SK-N-SH (cell line): ENCODE measurements around the gene GIT2.

Source experiments
- CHD2 ChIP-seq: fragments of 150-350 bp; IDR thresholded peaks from 2 replicates; pipeline ENCODE4 v1.6.1; 2018; ENCODE audit warnings: low read length; ENCODE audit not compliant: partially characterized antibody
- CTCF ChIP-seq: fragments of 200-600 bp; sonication (generic); IDR thresholded peaks from 2 replicates; pipeline ENCODE4 v1.6.1; 2017; ENCODE audit warnings: antibody characterized with exemption, mild to moderate bottlenecking, moderate library complexity
- EP300 ChIP-seq, 2 experiments: IDR thresholded peaks; 2 replicates each; pipeline versions ENCODE4 v1.4.0 to v1.6.1; 2012; ENCODE audit warnings: borderline replicate concordance in 1 of 2, low read depth in 1 of 2, low read length in 1 of 2
- EZH2phosphoT487 ChIP-seq: fragments of 200-600 bp; sonication (generic); IDR thresholded peaks from 2 replicates; pipeline ENCODE4 v1.6.1; 2017; ENCODE audit warnings: low read depth, mixed run types, mild to moderate bottlenecking, antibody characterized with exemption, moderate library complexity, borderline replicate concordance
- MEF2A ChIP-seq: IDR thresholded peaks from 2 replicates; pipeline ENCODE4 v1.4.0; 2012; ENCODE audit warnings: low read depth, borderline replicate concordance
- POLR2AphosphoS5 ChIP-seq: IDR thresholded peaks from 2 replicates; pipeline ENCODE4 v1.6.1; 2012; ENCODE audit warnings: low read depth, low read length

GRCh38 chr12:110020956-110021355, 24.8 kb upstream of the GIT2 start:
- TF ChIP-seq EZH2phosphoT487 (no peak), CTCF (no peak), MEF2A (no peak), POLR2AphosphoS5 (no peak), EP300 (IDR thresholded peaks at IDR 0.05; ENCODE audit: borderline replicate concordance in 1 of 2, low read depth in 1 of 2, low read length in 1 of 2) (no peak), CHD2 (no peak)
